ENCODE results near the gene NEUROD2. TPM values are rescaled to one million over a fixed set of nuclear protein-coding genes. Genes with fewer than 3 reads are reported as not detected.

NEUROD2 gene
- total and polyA plus RNA-seq, 2 experiments from 2014 or later: not detected

DNA sequence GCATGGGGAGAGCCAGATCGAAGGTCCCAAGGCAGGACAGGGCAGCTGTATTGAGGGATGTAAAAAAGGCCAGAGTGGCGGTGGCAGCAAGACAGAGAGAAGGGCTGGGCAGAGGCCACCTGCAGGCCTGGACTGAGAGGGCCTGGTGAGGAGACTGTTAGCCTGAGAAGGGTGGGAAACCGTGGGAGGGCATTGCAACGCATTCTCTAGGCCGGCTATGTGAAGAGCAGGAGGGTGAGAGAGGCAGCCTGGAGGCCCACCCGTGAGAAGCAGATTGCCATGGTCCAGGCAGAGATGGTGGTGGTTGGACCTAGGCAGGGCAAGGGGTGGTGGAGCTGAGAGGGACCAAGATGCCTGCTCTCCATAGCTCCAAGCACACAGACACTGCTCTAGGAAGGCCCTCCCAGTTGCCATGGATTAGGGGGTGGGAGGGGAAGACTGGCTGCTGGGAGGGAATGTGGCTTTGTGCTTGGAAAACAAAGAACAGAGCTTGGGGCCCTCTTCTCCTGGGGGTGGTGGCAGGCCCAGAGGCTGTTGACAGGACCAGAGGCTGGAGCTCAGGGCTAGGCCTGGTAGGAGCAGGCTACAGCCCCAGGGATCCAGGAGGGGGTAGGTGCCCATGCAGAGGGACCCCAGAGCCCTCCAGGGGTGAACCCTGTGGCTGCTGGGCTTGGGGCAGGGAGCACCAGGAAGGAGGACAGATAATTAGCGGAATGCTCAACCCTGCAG, 45.0 kb upstream of the NEUROD2 start:
- peaks cover 10% of the 10 kb centered on the region for H3K36me3 Mint-ChIP-seq (ENCODE audit: low read depth)
- peaks cover 18% of the 10 kb centered on the region for H3K27me3 Mint-ChIP-seq (ENCODE audit: insufficient read depth, low read depth, poor library complexity)
- H2AFZ ChIP-seq: no peak overlapping the region
- H4K20me1 ChIP-seq (replicated peaks; ENCODE audit: insufficient read depth): peaks cover 10% of the 10 kb centered on the region
- H3K4me3 ChIP-seq: no peak overlapping the region
- peak overlapping the region; percentile 55; the same call in 1 of the 2 replicates for H3K27ac ChIP-seq (ENCODE audit: low read depth)
- H3K27me3 ChIP-seq (ENCODE audit: insufficient read depth): no peaks in the 10 kb centered on the region
- H3K79me2 ChIP-seq (replicated peaks; ENCODE audit: insufficient read depth): peaks cover 9% of the 10 kb centered on the region; the same call in 1 of the 2 replicates
- H3K4me2 ChIP-seq: peak overlapping the region; percentile 43; the same call in 1 of the 2 replicates
- H3K4me1 ChIP-seq (ENCODE audit: insufficient read depth): peaks cover 18% of the 10 kb centered on the region
- DNase-seq (ENCODE audit: low spot score) (peak; percentile 59), ATAC-seq (peak; percentile 80)
- H3K4me3 Mint-ChIP-seq: no peak overlapping the region; the same call in 2 of the 3 replicates
- H3K4me1 Mint-ChIP-seq: peaks cover 54% of the 10 kb centered on the region
- H3K9me3 Mint-ChIP-seq: no peaks in the 10 kb centered on the region; the same call in 2 of the 3 replicates
- TF ChIP-seq CREB1 (CRISPR knock-in tag; IDR thresholded peaks at IDR 0.05; ENCODE audit: low read depth): no peak
- TF ChIP-seq, protein P1, sequence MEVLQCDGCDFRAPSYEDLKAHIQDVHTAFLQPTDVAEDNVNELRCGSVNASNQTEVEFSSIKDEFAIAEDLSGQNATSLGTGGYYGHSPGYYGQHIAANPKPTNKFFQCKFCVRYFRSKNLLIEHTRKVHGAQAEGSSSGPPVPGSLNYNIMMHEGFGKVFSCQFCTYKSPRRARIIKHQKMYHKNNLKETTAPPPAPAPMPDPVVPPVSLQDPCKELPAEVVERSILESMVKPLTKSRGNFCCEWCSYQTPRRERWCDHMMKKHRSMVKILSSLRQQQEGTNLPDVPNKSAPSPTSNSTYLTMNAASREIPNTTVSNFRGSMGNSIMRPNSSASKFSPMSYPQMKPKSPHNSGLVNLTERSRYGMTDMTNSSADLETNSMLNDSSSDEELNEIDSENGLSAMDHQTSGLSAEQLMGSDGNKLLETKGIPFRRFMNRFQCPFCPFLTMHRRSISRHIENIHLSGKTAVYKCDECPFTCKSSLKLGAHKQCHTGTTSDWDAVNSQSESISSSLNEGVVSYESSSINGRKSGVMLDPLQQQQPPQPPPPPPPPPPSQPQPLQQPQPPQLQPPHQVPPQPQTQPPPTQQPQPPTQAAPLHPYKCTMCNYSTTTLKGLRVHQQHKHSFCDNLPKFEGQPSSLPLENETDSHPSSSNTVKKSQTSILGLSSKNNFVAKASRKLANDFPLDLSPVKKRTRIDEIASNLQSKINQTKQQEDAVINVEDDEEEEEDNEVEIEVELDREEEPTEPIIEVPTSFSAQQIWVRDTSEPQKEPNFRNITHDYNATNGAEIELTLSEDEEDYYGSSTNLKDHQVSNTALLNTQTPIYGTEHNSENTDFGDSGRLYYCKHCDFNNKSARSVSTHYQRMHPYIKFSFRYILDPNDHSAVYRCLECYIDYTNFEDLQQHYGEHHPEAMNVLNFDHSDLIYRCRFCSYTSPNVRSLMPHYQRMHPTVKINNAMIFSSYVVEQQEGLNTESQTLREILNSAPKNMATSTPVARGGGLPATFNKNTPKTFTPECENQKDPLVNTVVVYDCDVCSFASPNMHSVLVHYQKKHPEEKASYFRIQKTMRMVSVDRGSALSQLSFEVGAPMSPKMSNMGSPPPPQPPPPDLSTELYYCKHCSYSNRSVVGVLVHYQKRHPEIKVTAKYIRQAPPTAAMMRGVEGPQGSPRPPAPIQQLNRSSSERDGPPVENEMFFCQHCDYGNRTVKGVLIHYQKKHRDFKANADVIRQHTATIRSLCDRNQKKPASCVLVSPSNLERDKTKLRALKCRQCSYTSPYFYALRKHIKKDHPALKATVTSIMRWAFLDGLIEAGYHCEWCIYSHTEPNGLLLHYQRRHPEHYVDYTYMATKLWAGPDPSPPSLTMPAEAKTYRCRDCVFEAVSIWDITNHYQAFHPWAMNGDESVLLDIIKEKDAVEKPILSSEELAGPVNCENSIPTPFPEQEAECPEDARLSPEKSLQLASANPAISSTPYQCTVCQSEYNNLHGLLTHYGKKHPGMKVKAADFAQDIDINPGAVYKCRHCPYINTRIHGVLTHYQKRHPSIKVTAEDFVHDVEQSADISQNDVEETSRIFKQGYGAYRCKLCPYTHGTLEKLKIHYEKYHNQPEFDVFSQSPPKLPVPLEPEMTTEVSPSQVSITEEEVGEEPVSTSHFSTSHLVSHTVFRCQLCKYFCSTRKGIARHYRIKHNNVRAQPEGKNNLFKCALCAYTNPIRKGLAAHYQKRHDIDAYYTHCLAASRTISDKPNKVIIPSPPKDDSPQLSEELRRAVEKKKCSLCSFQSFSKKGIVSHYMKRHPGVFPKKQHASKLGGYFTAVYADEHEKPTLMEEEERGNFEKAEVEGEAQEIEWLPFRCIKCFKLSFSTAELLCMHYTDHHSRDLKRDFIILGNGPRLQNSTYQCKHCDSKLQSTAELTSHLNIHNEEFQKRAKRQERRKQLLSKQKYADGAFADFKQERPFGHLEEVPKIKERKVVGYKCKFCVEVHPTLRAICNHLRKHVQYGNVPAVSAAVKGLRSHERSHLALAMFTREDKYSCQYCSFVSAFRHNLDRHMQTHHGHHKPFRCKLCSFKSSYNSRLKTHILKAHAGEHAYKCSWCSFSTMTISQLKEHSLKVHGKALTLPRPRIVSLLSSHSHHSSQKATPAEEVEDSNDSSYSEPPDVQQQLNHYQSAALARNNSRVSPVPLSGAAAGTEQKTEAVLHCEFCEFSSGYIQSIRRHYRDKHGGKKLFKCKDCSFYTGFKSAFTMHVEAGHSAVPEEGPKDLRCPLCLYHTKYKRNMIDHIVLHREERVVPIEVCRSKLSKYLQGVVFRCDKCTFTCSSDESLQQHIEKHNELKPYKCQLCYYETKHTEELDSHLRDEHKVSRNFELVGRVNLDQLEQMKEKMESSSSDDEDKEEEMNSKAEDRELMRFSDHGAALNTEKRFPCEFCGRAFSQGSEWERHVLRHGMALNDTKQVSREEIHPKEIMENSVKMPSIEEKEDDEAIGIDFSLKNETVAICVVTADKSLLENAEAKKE (CRISPR knock-in tag; IDR thresholded peaks at IDR 0.05): 0 out of 2 replicates have a peak, but pooled peaks have one; percentile 27
- TF ChIP-seq, protein P2, sequence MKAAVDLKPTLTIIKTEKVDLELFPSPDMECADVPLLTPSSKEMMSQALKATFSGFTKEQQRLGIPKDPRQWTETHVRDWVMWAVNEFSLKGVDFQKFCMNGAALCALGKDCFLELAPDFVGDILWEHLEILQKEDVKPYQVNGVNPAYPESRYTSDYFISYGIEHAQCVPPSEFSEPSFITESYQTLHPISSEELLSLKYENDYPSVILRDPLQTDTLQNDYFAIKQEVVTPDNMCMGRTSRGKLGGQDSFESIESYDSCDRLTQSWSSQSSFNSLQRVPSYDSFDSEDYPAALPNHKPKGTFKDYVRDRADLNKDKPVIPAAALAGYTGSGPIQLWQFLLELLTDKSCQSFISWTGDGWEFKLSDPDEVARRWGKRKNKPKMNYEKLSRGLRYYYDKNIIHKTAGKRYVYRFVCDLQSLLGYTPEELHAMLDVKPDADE (IDR thresholded peaks at IDR 0.05): no peak
- no peak for TF ChIP-seq JUNB (IDR thresholded peaks at IDR 0.05; ENCODE audit: unreplicated experiment)
- no peaks in the 10 kb centered on the region for H3K9me2 ChIP-seq (ENCODE audit: insufficient read depth)
- peak overlapping the region; percentile 93 for H3K27ac Mint-ChIP-seq
- H3F3A ChIP-seq (replicated peaks; ENCODE audit: low read depth): peaks cover 13% of the 10 kb centered on the region; the same call in 1 of the 2 replicates
- H3K36me3 ChIP-seq (ENCODE audit: insufficient read depth): no peaks in the 10 kb centered on the region
